GM12801 (cell line): ENCODE measurements around the gene ZMPSTE24.

Experiments
- TF ChIP-seq, protein P1 (sequence below): IDR thresholded peaks from one replicate; pipeline ENCODE4 v1.5.1; 2011; ENCODE audit warnings: control low read depth; ENCODE audit not compliant: insufficient read length; ENCODE audit errors: extremely low read depth

ZMPSTE24 gene

DNA sequence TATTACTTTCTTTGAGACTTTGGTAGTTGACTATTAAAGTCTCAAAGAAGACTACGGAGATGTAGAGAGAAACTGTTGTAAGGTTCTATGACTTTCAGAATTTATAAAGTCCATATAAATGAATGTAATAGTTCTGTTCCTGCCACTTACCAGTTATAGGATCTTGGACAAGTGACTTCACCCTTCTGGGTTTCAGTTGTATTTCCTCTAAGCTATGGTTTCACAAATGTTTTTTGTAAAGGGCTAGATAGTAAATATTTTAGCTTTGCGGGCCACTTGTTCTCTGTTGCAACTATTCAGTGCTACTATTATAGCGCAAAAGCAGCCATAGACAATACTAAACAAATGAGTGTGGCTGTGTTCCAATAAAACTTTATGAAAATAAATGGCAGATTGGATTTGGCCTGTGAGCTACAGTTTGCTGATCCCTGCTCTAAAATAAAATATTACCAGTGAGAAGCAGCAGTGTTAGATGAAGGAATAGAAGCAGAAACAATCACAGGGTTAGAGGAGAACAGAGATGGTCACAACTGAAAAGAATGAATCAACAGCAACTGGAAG, 14.7 kb downstream of the ZMPSTE24 start:
- TF ChIP-seq, protein P1, sequence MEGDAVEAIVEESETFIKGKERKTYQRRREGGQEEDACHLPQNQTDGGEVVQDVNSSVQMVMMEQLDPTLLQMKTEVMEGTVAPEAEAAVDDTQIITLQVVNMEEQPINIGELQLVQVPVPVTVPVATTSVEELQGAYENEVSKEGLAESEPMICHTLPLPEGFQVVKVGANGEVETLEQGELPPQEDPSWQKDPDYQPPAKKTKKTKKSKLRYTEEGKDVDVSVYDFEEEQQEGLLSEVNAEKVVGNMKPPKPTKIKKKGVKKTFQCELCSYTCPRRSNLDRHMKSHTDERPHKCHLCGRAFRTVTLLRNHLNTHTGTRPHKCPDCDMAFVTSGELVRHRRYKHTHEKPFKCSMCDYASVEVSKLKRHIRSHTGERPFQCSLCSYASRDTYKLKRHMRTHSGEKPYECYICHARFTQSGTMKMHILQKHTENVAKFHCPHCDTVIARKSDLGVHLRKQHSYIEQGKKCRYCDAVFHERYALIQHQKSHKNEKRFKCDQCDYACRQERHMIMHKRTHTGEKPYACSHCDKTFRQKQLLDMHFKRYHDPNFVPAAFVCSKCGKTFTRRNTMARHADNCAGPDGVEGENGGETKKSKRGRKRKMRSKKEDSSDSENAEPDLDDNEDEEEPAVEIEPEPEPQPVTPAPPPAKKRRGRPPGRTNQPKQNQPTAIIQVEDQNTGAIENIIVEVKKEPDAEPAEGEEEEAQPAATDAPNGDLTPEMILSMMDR: no peak

DNA sequence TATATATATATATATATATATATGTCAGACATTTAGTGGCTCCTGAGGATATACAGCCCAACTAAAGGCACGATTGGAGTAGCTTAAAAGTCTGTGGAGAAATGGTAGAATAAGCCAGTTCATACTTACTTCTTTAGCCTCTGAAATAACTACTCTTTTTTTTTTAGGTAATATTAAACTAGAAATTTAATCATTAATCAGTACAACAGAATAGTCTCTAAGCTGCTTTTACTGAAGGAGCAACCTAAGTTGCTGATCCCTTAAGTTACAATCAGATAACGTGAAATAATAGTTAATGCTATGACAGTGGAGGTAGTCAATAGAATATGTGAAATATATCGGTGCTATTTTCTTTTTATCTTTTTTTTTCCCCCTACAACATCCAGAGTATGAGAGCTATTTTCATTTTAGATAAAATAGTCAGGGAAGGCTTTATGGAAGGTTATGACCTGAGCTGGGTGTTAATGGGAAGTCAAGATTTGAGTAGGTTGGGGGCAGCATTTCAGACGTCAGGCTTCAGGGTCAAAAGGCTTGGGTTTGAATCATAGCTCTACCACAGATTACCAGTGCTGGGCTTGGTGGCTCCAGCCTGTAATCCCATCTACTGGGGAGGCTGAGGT, 15.6 kb downstream of the ZMPSTE24 start:
- TF ChIP-seq, protein P1: no peak

DNA sequence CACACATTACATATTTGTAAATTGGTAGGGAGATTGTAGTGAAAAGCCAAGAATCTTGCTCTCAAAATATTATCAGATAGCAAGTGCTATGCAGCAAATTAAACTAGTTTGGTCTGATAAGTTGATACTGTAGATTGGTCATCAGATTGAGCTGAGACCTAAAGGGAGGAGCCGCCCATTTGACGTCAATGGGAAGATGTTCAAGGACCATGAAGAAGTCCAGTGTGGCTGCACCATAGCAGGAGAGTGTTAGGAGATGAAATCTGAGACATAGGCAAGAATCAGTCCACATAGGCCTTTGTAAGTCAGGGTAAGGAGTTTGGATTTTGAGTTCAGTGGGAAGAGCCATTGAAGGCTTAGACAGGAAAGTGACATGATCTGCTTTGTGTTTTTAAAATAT, 16.3 kb downstream of the ZMPSTE24 start:
- TF ChIP-seq, protein P1: no peak

- TF ChIP-seq, protein P1: no peak
Measured at GRCh38 chr1:40276122-40276521, 18.1 kb downstream of the ZMPSTE24 start.

DNA sequence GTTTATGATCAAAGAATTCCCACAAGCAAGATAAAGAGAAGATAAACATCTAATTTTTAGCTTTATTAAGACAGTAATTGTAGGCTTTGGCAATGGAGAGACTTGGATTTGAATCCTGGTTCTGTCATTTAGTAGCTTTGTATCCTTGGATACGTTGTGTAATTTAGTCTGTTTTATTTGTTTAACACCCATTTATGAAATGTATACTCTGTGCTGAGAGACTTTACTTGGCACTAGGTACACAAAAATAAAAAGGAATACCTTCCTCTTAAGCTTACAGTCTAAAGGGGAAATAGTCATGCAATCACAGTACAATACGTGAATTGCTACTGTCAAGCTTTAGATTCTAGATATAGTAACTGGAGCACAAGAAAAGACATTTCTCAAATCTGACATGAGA, 23.8 kb downstream of the ZMPSTE24 start:
- TF ChIP-seq, protein P1: no peak

- TF ChIP-seq, protein P1: no peak
Measured at GRCh38 chr1:40291293-40291692, 33.3 kb downstream of the ZMPSTE24 start.

DNA sequence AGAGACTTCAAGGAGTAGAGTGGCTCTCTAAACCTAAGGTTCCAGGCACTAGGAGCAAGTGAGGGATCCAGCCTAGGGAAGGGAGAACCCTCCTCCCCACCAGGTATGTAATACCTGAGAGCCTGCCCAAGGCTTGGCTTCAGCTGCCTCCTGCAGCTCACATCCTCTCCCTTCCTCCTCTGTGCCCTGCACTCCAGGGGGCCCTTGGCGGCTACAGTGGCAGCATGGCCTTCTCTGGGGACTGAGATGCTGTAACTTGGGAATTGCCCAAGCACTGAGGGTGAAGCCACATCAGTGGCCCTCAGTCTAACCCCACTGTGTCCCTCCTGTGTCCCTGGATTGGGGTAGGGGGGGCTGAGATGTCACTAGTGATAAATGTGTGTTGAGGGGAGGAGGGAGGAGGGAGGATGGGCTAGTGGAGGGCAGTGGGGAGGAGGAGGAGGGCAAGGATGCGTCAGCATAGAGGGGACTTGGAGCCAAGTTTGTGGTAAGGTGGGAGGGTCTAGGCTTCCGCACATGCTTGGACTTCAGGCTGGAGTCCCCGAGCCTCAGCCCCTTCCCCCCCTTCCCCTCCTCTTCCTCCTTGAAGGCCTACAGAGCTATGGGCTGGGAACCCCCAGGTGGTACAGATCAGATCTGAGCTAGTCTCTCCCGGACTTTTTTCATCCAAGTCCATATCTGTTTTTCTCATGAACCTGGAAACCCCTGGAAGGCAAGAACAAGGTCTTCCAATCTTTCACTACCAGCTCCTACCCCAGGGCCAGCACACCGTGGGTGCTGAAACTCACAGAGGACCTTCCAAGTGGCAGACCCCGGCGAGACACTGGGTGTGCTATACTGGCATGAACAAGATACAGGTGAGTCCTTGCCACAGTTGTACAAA, 41.6 kb downstream of the ZMPSTE24 start:
- TF ChIP-seq, protein P1: no peak
